GM21737 (cell line): ENCODE results near the gene UMOD.

Experiments
- ATAC-seq: cut with Tn5 transposase; IDR thresholded peaks from one replicate; pipeline ENCODE4 v1.9.1; 2021; ENCODE audit warnings: mild to moderate bottlenecking, moderate library complexity; ENCODE audit not compliant: unreplicated experiment

UMOD gene

GRCh38 chr16:20352615-20353014 is at the start of gene UMOD:
Gene UMOD (minus strand): TSS chr16:20352715. CDS start chr16:20350737, 1,978 bp downstream.
- no peak for ATAC-seq

- no peak for ATAC-seq
Measured at GRCh38 chr16:20401475-20402016, 49.0 kb upstream of the UMOD start.

GRCh38 chr16:20401066-20401465 is 48.6 kb upstream of the UMOD start:
- ATAC-seq, result no peak

GRCh38 chr16:20399185-20399584 is 46.7 kb upstream of the UMOD start:
- ATAC-seq, result no peak

- ATAC-seq, result no peak
Measured at GRCh38 chr16:20398603-20399002, 46.1 kb upstream of the UMOD start.

GRCh38 chr16:20397468-20398074 is 45.1 kb upstream of the UMOD start:
- no peak for ATAC-seq

DNA sequence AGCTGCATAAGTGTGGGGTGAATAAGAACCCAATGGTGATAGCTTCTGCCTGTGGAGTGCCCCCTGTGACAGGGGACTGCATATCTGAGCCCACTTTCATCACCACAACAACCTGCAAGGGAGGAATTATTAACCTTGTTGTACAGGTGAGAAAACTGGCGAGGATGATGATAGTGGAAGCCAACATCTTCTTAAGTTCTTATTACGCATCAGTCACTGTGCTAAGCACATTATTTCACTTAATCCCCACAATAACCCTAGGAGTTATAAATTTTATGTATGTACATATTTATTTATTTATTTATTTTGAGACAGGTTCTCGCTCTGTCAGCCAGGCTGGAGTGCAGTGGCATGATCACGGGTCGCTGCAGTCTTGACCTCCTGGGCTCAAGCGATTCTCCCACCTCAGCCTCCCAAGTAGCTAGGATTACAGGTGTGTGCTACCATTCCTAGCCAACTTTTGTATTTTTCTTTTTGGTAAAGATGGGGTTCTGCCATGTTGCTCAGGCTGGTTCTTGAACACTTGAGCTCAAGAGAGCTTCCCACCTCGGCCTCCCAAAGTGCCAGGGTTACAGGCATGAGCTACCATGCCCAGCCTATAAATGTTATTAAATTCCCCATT is 44.4 kb upstream of the UMOD start:
- no peak for ATAC-seq

DNA sequence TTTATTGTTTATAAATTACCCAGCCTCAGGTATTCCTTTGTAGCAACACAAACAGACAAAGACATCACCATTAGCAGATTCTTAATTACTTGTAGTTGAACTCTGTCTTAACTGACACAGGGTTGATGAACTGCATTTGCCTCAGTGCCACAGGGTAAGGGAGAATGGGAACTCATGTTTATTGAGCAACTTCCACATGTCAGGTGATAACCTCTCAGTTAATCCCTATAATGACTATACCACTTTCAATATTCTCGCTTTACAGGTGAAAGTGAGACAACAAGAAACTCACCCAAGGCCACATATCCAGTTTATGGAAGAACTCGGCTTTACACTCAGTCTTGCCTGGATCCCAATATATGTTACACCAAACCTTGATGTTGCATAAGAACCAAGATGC is 43.4 kb upstream of the UMOD start:
- ATAC-seq, result no peak

DNA sequence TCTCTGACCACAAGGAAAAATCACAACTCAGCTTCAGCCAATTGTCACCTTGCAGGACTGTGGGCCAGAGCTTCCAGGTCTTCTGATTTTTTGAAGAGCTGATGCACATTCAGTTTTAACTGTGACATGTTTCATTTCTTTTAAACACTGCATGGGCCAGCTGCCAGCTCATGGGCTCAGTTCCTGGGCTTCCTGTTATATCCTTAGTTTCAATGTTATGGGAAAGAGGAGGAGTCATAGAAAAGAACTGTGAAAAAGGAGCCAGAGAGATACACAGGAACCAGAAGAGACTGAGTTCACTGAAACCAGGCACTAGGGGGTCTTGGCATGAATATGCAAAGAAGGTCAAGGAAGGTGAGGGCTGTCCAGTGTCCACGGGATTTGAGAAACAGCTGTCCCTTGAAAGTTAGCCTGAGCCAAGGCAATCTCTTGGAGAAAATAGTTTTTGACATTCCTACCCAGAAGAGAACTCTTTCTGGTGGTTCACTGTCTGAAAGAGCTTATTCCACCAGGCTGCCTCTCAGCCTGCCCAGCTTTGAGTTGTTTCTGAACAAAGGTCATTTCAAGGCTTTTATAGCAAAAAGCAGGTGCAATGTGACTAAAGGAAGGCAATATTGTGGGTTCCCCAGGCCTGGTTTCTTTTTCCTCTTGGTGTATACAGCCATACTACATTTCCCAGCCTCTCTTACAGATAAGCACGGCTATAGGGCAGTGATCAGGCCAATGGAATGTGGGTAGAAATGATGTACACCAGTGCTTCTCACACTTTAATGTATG is 41.5 kb upstream of the UMOD start:
- ATAC-seq, result no peak

GRCh38 chr16:20391045-20391444 is 38.5 kb upstream of the UMOD start:
- ATAC-seq, result no peak

GRCh38 chr16:20388854-20389253 is 36.3 kb upstream of the UMOD start:
- no peak for ATAC-seq

DNA sequence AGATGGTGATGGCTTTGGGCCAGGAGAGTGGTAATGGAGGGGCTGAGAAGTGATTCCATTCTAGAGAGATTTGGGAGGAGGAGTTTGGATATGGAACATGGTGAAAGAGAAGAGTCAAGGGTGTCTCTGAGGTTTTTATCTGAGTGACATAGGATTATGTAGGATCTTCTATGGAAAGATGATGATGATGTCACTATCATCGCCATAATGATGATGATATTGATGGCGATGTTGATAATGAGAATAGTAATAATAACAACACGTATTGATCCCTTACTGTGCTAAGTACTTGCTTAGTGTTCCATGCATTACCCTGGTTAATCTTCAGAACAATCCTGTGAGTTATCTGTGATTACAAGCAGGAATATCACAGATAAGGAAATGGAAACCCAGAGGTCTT is 35.5 kb upstream of the UMOD start:
- ATAC-seq, result no peak

GRCh38 chr16:20385844-20386832 is 33.6 kb upstream of the UMOD start:
- no peak for ATAC-seq

DNA sequence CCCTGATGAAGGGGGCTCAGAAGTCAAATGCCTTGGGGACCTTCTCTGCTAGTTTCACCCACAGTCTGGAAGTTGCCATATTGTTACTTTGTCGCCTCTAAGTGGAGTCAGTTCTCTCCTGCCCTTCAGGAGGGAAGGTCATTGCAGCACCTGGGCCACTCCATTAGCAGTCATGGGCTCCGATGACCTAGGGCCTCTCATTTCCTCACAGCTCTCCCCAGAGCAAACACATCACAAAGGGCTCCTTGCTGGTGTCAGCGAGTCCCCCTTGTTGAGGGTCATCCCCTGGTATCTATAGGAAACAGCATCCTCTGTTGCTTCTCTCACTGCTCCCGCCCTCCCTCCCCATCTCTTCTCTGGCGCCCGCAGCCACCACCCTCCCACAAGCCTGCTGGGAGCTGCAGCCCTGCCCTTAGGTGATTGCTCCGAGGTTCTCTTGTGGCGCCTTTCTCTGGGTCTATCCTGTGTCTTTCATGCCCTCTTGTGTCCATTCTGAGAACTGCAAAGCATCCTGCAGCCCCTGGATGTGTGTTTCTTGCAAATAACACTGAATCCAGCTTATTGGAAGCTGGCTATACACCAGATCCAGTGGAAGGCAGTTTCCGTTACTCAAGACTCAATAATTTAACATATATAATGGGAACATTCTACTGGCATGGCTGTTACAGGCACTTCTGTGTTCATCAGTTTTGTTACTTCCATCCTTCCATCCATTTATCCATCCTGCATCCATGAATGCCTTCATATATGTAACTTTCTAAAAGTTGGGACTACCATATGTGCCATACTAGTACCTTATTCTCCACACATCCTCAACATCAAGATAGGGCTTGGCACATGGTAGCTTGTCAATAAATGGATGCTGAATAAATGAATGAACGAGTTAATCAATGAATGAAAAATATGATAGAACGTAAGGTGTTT is 30.9 kb upstream of the UMOD start:
- no peak for ATAC-seq

- ATAC-seq, result no peak
Measured at GRCh38 chr16:20382202-20382948, 29.9 kb upstream of the UMOD start.

DNA sequence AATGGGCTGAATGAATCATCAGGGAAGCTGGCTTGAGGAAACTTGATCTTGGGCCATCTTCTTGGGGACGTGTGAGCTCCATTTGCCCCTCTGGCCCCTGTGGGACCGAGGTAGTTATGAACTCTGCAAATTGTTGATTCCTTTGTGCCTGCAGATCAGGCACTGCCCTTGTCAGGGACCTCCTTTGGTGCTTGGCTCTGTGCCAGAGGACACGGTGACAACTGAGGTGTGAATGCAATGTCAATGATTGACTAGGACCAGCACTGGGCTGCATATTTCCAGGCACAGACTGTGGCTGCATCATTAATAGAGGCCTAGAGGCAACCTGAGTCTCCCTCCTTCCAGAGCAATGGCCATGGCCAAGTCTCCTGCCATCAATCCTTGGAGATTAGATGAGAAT is 28.3 kb upstream of the UMOD start:
- no peak for ATAC-seq

DNA sequence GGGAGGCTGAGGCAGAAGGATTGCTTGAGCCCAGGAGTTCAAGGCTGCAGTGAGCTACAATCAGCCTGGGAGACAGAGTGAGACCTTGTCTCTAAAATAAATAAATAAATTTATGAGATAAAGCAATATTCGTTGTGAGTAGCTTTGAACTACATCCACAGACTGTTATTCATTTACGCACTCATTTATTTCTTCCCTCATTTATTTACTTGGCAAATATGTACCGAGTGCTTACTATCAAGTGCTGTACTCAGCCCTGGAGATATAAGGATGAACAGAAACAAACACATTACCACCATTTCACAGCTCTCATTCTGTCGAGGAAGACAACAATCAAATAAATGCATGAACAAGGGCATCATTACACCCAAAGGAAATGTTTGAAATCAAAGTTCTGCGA is 24.7 kb upstream of the UMOD start:
- ATAC-seq, result no peak

DNA sequence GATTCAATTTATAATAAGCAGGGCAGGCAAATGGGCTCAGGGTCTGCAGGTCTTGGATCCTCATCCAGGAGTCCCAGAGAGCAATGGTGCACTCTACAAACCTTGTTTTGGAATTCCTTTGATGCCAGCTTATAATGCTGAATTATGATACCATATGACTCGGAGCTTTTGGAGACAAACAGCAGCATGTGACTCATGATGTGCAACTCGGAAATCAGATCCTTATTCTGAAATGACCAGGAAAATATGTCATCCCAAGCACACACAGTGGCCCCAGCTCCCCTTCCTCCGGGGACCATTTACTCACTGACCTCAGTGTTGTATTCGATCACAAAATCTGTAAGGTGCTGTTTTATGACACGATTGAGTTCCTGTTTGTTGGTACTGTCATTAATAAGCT is 20.2 kb upstream of the UMOD start:
- ATAC-seq, result no peak

- no peak for ATAC-seq
Measured at GRCh38 chr16:20369452-20370054, 17.0 kb upstream of the UMOD start.
